ENCODE results near the gene C2orf68. TPM values are rescaled to one million over a fixed set of nuclear protein-coding genes. Genes with fewer than 3 reads are reported as not detected.

C2orf68 gene
- total and polyA plus RNA-seq, 2 of the 8 experiments (the other 6 are each of a cell fraction or from before 2014, with no cell fraction given), result 46.3 to 49.4 TPM

- Histone ChIP-seq H3K4me2 (ENCODE audit: insufficient read depth in 1 of 2, low read depth in 2 of 2, low read length in 2 of 2) (no peak overlapping the region), H3K4ac (replicated peaks; ENCODE audit: insufficient read length, low read depth, low read length) (no peak overlapping the region), H3K79me1 (ENCODE audit: low read depth, low read length) (no peaks in the 10 kb centered on the region), H2AK5ac (ENCODE audit: low read depth, low read length) (no peak overlapping the region), H2BK20ac (ENCODE audit: low read length) (no peak overlapping the region), H3K18ac (ENCODE audit: extremely low read depth, low read length) (no peak overlapping the region), H4K20me1 (replicated peaks in 1 of 2; ENCODE audit: control insufficient read depth in 1 of 2, insufficient read depth in 2 of 2, low read length in 2 of 2) (peaks cover 0 to 2% of the 10 kb centered on the region in 2 experiments), H3K27ac (ENCODE audit: low read depth, low read length) (no peak overlapping the region), H3K56ac (replicated peaks; ENCODE audit: insufficient read length, low read depth, low read length) (no peak overlapping the region), H3K9me3 (ENCODE audit: insufficient read depth in 2 of 2, low read depth in 1 of 2, low read length in 1 of 2) (no peaks in the 10 kb centered on the region), H2BK15ac (ENCODE audit: low read length) (no peak overlapping the region), H3K27me3 (replicated peaks in 1 of 4; ENCODE audit: control insufficient read depth in 3 of 4, extremely low read depth in 1 of 4, insufficient read depth in 3 of 4, low read length in 3 of 4) (no peaks in the 10 kb centered on the region), H3K36me3 (ENCODE audit: control insufficient read depth in 2 of 4, insufficient read depth in 4 of 4, low read length in 3 of 4) (peaks cover 22 to 62% (median 36%) of the 10 kb centered on the region in 4 experiments), H3K4me1 (replicated peaks in 1 of 4; ENCODE audit: control insufficient read depth in 3 of 4, insufficient read depth in 4 of 4, low read length in 3 of 4) (0 out of 7 replicates have a peak, but pooled peaks cover 0 to 3% (median 0%) of the 10 kb centered on the region in 4 experiments), H3K79me2 (ENCODE audit: control insufficient read depth in 1 of 2, insufficient read depth in 2 of 2, low read length in 2 of 2) (no peaks in the 10 kb centered on the region), H3K23ac (ENCODE audit: insufficient read length) (no peak overlapping the region), H4K8ac (ENCODE audit: extremely low read depth, insufficient read depth, low read length) (no peak overlapping the region), H2BK5ac (ENCODE audit: low read depth, low read length) (no peak overlapping the region), H3K9ac (replicated peaks in 1 of 4; ENCODE audit: extremely low read depth in 1 of 4, low read depth in 3 of 4, low read length in 3 of 4) (no peak overlapping the region), H4K91ac (replicated peaks; ENCODE audit: insufficient read length, low read length) (no peak overlapping the region), H4K5ac (ENCODE audit: insufficient read length, low read depth, low read length) (no peak overlapping the region), H3K4me3 (ENCODE audit: extremely low read depth in 1 of 4, insufficient read depth in 2 of 4, low read depth in 3 of 4, low read length in 4 of 4) (no peak overlapping the region), H2BK12ac (ENCODE audit: low read depth, low read length) (no peak overlapping the region), H2AFZ (ENCODE audit: low read length) (no peak overlapping the region), H2BK120ac (replicated peaks; ENCODE audit: low read depth, low read length) (no peak overlapping the region), H3K23me2 (ENCODE audit: low read depth, low read length) (0 out of 2 replicates have a peak, but pooled peaks cover 2% of the 10 kb centered on the region), H3K14ac (ENCODE audit: insufficient read length) (no peak overlapping the region)
- FAIRE-seq (no peak), DNase-seq (ENCODE audit: low read depth in 1 of 2, low spot score in 2 of 2) (no peak)
- TF ChIP-seq SP4 (IDR thresholded peaks at IDR 0.05; ENCODE audit: low read length) (no peak), SAP30 (IDR thresholded peaks at IDR 0.05; ENCODE audit: insufficient read depth, insufficient replicate concordance, low read length) (no peak), SIN3A (conservative IDR thresholded peaks at IDR 0.05 in 1 of 2, IDR thresholded peaks at IDR 0.05 in 1 of 2; ENCODE audit: low read depth in 1 of 2, low read length in 2 of 2) (no peak), NRF1 (IDR thresholded peaks at IDR 0.05; ENCODE audit: low read depth, low read length) (no peak), SP1 (IDR thresholded peaks at IDR 0.05; ENCODE audit: low read depth, low read length) (no peak), SRF (IDR thresholded peaks at IDR 0.05; ENCODE audit: low read depth, low read length) (no peak), CREB1 (IDR thresholded peaks at IDR 0.05) (no peak), HDAC2 (IDR thresholded peaks at IDR 0.05; ENCODE audit: borderline replicate concordance in 1 of 2, low read depth in 2 of 2, low read length in 2 of 2) (no peak), GABPA (IDR thresholded peaks at IDR 0.05; ENCODE audit: borderline replicate concordance, insufficient read depth, low read length) (no peak), SP2 (IDR thresholded peaks at IDR 0.05; ENCODE audit: low read length) (no peak), FOSL1 (IDR thresholded peaks at IDR 0.05; ENCODE audit: insufficient read depth, low read depth, low read length) (no peak)
- WGBS, 2 experiments (ENCODE audit: extremely low coverage in 1 of 2, insufficient coverage in 1 of 2, insufficient read length in 1 of 2, insufficient replicate concordance in 2 of 2, low coverage in 1 of 2, low lambda C conversion rate in 2 of 2, missing lambda C conversion rate in 1 of 2), result 90% methylated on average over 2 of the region's 2 CpGs; no CpG with 5 or more reads in 1 of the 2 experiments
- ChIA-PET POLR2A (ENCODE audit: partially characterized antibody) (interaction anchor here (1.8 kb wide), 2 partner anchors 11 to 24 kb away, joined by 3 to 4 read pairs; no protein-coding TSS in a partner anchor), CTCF (ENCODE audit: partially characterized antibody) (interaction anchor here (0.7 to 8.4 kb wide), 5 partner anchors 8 to 57 kb away, joined by 3 to 69 read pairs (median 4); no protein-coding TSS in a partner anchor)
Measured at GRCh38 chr2:85652056-85652455, 40.2 kb upstream of the C2orf68 start.
